HG02588 (cell line): ENCODE results near the gene UMAD1.

ENCODE experiments used
- ATAC-seq: cut with Tn5 transposase; IDR thresholded peaks from one replicate; pipeline ENCODE4 v1.9.1; 2021; ENCODE audit warnings: mild to moderate bottlenecking, moderate library complexity; ENCODE audit not compliant: unreplicated experiment

The UMAD1 gene

GRCh38 chr7:7870555-7870954 lies 230.0 kb downstream of the UMAD1 start:
- no peak for ATAC-seq

- ATAC-seq: no peak
Measured at GRCh38 chr7:7876419-7876818, 235.9 kb downstream of the UMAD1 start.

- no peak for ATAC-seq
Measured at GRCh38 chr7:7881581-7881980, 241.0 kb downstream of the UMAD1 start.

- ATAC-seq: no peak
Measured at GRCh38 chr7:7882888-7883287, 242.3 kb downstream of the UMAD1 start.

- no peak for ATAC-seq
Measured at GRCh38 chr7:7883394-7883793, 242.8 kb downstream of the UMAD1 start.

GRCh38 chr7:7884855-7885254 lies 244.3 kb downstream of the UMAD1 start:
- ATAC-seq: no peak

GRCh38 chr7:7889791-7890568 lies 249.4 kb downstream of the UMAD1 start:
- no peak for ATAC-seq

- no peak for ATAC-seq
Measured at GRCh38 chr7:7895004-7895650, 254.6 kb downstream of the UMAD1 start.

GRCh38 chr7:7895754-7896153 lies 255.2 kb downstream of the UMAD1 start:
- ATAC-seq: no peak

GRCh38 chr7:7897509-7897908 lies 257.0 kb downstream of the UMAD1 start:
- no peak for ATAC-seq

- no peak for ATAC-seq
Measured at GRCh38 chr7:7897949-7898515, 257.5 kb downstream of the UMAD1 start.

GRCh38 chr7:7902845-7903244 lies 262.3 kb downstream of the UMAD1 start:
- ATAC-seq: no peak

- no peak for ATAC-seq
Measured at GRCh38 chr7:7907306-7907705, 266.8 kb downstream of the UMAD1 start.

GRCh38 chr7:7908622-7909145 lies 268.1 kb downstream of the UMAD1 start:
- ATAC-seq: no peak

- ATAC-seq: no peak
Measured at GRCh38 chr7:7909376-7909775, 268.8 kb downstream of the UMAD1 start.

GRCh38 chr7:7911369-7912123 lies 271.0 kb downstream of the UMAD1 start:
- ATAC-seq: no peak

GRCh38 chr7:7912937-7913336 lies 272.4 kb downstream of the UMAD1 start:
- ATAC-seq: no peak

- no peak for ATAC-seq
Measured at GRCh38 chr7:7913504-7913903, 273.0 kb downstream of the UMAD1 start.

- no peak for ATAC-seq
Measured at GRCh38 chr7:7914547-7914946, 274.0 kb downstream of the UMAD1 start.

- ATAC-seq: no peak
Measured at GRCh38 chr7:7916064-7916463, 275.5 kb downstream of the UMAD1 start.

- ATAC-seq: no peak
Measured at GRCh38 chr7:7917593-7917992, 277.0 kb downstream of the UMAD1 start.
